Measurements from ENCODE around the gene SLC1A5. TPM values are rescaled to one million over a fixed set of nuclear protein-coding genes. Genes with fewer than 3 reads are reported as not detected.

SLC1A5 gene
- total RNA-seq, 4 donors from 2014 or later: 19.8 to 104 (median 91.4) TPM

DNA sequence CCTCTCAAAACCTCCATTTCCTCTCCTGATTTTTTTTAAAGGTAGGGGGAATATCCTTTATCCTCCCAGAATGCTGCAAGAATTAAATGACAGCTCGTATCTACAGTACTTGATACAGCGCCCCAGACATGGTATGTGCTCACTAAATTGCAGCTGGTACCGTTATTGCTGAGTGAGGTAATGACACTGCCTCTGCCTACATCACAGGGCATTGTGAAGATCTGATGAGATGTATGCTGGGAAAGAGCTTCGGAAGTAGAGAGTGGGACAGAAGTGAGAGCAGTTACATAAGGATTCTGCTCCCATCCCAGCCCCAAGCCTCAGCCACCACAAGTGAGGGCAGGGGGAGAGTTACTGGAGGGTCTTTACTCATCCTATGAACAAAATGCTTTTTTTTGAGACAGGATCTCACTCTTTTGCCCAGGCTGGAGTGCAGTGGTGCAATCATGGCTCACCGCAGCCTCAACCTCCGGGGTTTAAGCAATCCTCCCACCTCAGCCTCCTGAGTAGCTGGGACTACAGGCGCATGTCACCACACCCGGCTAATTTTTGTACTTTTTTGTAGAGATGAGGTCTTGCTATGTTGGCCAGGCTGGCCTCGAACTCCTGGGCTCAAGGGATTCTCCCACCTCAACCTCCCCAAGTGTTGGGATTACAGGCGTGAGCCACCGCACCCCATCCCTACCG is 44.2 kb downstream of the SLC1A5 start:
- Histone ChIP-seq H3K36me3 (no peaks in the 10 kb centered on the region), H3K4me3 (peak overlapping the region in 1 of 4 donors; percentile 92), H3K9me3 (no peaks in the 10 kb centered on the region), H3K27me3 (no peaks in the 10 kb centered on the region), H3K4me1 (peaks cover 11 to 40% (median 19%) of the 10 kb centered on the region in 4 donors), H3K27ac (no peak overlapping the region)
- TF ChIP-seq POLR2AphosphoS5 (IDR thresholded peaks at IDR 0.05) (no peak), POLR2A (IDR thresholded peaks at IDR 0.05) (no peak), EP300 (IDR thresholded peaks at IDR 0.05; ENCODE audit: low read depth) (no peak)
- TF ChIP-seq, protein P1, sequence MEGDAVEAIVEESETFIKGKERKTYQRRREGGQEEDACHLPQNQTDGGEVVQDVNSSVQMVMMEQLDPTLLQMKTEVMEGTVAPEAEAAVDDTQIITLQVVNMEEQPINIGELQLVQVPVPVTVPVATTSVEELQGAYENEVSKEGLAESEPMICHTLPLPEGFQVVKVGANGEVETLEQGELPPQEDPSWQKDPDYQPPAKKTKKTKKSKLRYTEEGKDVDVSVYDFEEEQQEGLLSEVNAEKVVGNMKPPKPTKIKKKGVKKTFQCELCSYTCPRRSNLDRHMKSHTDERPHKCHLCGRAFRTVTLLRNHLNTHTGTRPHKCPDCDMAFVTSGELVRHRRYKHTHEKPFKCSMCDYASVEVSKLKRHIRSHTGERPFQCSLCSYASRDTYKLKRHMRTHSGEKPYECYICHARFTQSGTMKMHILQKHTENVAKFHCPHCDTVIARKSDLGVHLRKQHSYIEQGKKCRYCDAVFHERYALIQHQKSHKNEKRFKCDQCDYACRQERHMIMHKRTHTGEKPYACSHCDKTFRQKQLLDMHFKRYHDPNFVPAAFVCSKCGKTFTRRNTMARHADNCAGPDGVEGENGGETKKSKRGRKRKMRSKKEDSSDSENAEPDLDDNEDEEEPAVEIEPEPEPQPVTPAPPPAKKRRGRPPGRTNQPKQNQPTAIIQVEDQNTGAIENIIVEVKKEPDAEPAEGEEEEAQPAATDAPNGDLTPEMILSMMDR (IDR thresholded peaks at IDR 0.05): no peak
- in situ Hi-C loops (cut with MboI; ENCODE audit: low pct_ligation_motif_present in 1 of 4, low pct_unique_long_range_greater_than_20kb in 1 of 4, low sequenced_read_pairs in 3 of 4): no loop called here
- 80 to 86% methylated on average over 4 to 12 of the region's 12 CpGs for WGBS, 2 donors (ENCODE audit: low coverage in 1 of 2)
- DNase-seq: no peak
- intact Hi-C loops (cut with DNase I; ENCODE audit: low total_unique reads): no loop called here

DNA sequence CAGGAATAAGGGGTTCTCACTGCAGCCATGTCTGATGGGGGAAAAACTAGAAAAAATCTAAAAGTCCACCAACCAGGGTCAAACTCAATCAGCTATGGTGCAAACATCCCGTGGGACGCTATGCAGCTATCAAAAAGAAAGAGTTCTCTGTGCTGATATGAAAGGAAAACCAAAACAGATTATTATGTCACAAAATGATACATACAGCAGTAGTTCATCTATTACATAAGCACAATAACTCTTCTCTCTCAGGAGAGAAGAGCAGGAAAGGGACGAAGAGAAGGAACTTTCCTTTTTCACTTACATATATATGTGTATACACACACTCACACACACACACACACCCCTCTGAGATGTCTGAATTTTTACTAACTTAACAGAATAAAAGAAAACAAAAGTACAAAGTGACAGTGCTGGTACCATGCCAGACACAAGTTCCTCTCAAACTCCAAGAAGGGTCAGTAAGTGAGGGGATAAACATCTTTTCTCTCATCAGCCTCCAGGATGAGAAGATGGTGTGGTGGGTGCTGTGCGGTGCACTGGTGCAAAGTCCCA is 45.4 kb downstream of the SLC1A5 start:
- Histone ChIP-seq H3K27me3 (no peaks in the 10 kb centered on the region), H3K36me3 (peaks cover 0 to 2% (median under 1%) of the 10 kb centered on the region in 4 donors), H3K27ac (no peak overlapping the region), H3K4me3 (no peak overlapping the region), H3K9me3 (no peaks in the 10 kb centered on the region), H3K4me1 (peaks cover 11 to 40% (median 19%) of the 10 kb centered on the region in 4 donors)
- WGBS, 2 donors (ENCODE audit: low coverage in 1 of 2): 59 to 71% methylated on average over 3 to 4 of the region's 4 CpGs
- in situ Hi-C loops (cut with MboI; ENCODE audit: low pct_ligation_motif_present in 1 of 4, low pct_unique_long_range_greater_than_20kb in 1 of 4, low sequenced_read_pairs in 3 of 4): no loop called here
- TF ChIP-seq EP300 (IDR thresholded peaks at IDR 0.05; ENCODE audit: low read depth) (no peak), POLR2AphosphoS5 (IDR thresholded peaks at IDR 0.05) (no peak), POLR2A (IDR thresholded peaks at IDR 0.05) (no peak)
- TF ChIP-seq, protein P1 (IDR thresholded peaks at IDR 0.05): no peak
- no peak for DNase-seq
- intact Hi-C loops (cut with DNase I; ENCODE audit: low total_unique reads): no loop called here

DNA sequence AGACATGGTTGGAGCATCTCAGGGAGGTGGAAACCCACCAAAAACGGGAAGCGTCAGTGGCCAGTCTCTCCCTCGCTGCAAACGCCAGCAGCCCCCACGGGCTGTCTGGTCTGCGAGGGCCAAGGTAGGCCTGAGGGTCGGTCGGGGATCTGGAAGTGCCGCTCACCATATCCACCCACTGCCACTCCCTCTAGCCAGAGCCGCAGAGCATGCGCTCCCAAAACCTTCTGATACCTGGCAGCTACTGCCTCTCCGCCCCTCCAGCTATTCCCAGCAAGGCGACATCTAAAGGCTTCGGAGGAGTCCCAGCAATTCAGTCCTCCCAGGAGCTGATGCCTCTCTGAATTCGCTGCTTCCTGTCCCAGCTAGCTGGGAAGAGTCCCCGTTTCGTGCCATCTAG is 46.9 kb downstream of the SLC1A5 start:
- 88% methylated on average over 17 of the region's 17 CpGs; no CpG with 5 or more reads in 1 of the 2 donors for WGBS, 2 donors (ENCODE audit: low coverage in 1 of 2)
- peaks cover 0 to 8% (median 3%) of the 10 kb centered on the region in 4 donors for H3K36me3 ChIP-seq
- DNase-seq: no peak
- in situ Hi-C loops (cut with MboI; ENCODE audit: low pct_ligation_motif_present in 1 of 4, low pct_unique_long_range_greater_than_20kb in 1 of 4, low sequenced_read_pairs in 3 of 4): no loop called here
- no peak overlapping the region for H3K27ac ChIP-seq
- no peak overlapping the region for H3K4me3 ChIP-seq
- TF ChIP-seq, protein P1 (IDR thresholded peaks at IDR 0.05): no peak
- TF ChIP-seq POLR2AphosphoS5 (IDR thresholded peaks at IDR 0.05): no peak
- TF ChIP-seq POLR2A (IDR thresholded peaks at IDR 0.05): no peak
- TF ChIP-seq EP300 (IDR thresholded peaks at IDR 0.05; ENCODE audit: low read depth): no peak
- no peaks in the 10 kb centered on the region for H3K27me3 ChIP-seq
- intact Hi-C loops (cut with DNase I; ENCODE audit: low total_unique reads): no loop called here
- no peaks in the 10 kb centered on the region for H3K9me3 ChIP-seq
- H3K4me1 ChIP-seq: peaks cover 9 to 33% (median 16%) of the 10 kb centered on the region in 4 donors

DNA sequence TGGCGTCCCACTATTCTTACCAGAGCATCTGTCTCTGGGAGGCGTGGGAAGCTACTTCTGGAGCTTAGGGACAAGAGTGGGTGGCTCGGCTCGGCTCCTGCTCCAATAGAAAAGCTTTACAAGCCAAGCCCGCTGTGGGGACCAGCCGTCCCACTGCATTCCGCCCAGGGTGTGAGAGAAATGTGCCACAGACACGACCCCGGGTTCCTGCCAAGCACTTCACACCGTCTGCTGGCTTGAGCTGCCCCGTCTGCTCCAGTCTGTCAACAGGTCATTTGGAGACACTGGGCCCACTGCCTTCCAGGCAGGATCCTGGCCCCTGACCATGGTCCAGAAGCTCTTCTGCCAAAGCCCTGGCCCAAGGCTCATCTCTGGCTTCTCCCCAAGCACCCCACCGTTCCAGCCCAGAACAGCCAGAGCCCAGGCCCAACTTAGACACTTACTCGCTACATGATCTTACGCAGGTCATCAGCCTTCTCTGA is 49.1 kb downstream of the SLC1A5 start:
- H3K27ac ChIP-seq: no peak overlapping the region
- 80 to 86% methylated on average over 2 to 13 of the region's 14 CpGs for WGBS, 2 donors (ENCODE audit: low coverage in 1 of 2)

More for the DNA sequence above, 49.1 kb downstream of the SLC1A5 start:
- Histone ChIP-seq H3K36me3 (peaks cover 0 to 18% (median 3%) of the 10 kb centered on the region in 4 donors), H3K4me3 (no peak overlapping the region), H3K4me1 (peaks cover 3 to 22% (median 8%) of the 10 kb centered on the region in 4 donors), H3K9me3 (no peaks in the 10 kb centered on the region), H3K27me3 (no peaks in the 10 kb centered on the region)
- in situ Hi-C loops (cut with MboI; ENCODE audit: low pct_ligation_motif_present in 1 of 4, low pct_unique_long_range_greater_than_20kb in 1 of 4, low sequenced_read_pairs in 3 of 4): no loop called here
- TF ChIP-seq EP300 (IDR thresholded peaks at IDR 0.05; ENCODE audit: low read depth) (no peak), POLR2A (IDR thresholded peaks at IDR 0.05) (no peak), POLR2AphosphoS5 (IDR thresholded peaks at IDR 0.05) (no peak)
- TF ChIP-seq, protein P1 (IDR thresholded peaks at IDR 0.05): no peak
- intact Hi-C loops (cut with DNase I; ENCODE audit: low total_unique reads): no loop called here
- no peak for DNase-seq
